RWPE1 (cell line): ENCODE data around the gene PPP3CA.

ENCODE experiments used
- CTCF ChIA-PET: fragments of 350-600 bp; sonication (Branson Sonifier 250); formaldehyde crosslinking; extraction: SDS; loops from one replicate; lab custom pipeline; 2021; lab: Yijun Ruan, JAX
- POLR2A ChIA-PET: fragments of 400-600 bp; formaldehyde crosslinking; extraction: SDS; loops from one replicate; lab custom pipeline; 2020; ENCODE audit warnings: antibody characterized with exemption; ENCODE audit not compliant: low non-redundant PET; lab: Yijun Ruan, JAX
- DNase-seq: peaks from one replicate; pipeline ENCODE4 v3.0.0; 2012; ENCODE audit warnings: low spot score
- H3K27ac ChIP-seq: fragments of 450-650 bp; 2 replicates; pipeline ENCODE4 v1.5.1; 2017
- CTCF ChIP-seq: fragments of 450-650 bp; conservative IDR thresholded peaks from 2 replicates; pipeline ENCODE4 v1.5.1; 2017; ENCODE audit warnings: low read depth, mild to moderate bottlenecking

PPP3CA gene

GRCh38 chr4:101066626-101067170 is 280.6 kb downstream of the PPP3CA start:
- ChIA-PET POLR2A (no interaction called here), CTCF (no interaction called here)
- no peak overlapping the region for H3K27ac ChIP-seq
- no peak for DNase-seq
- TF ChIP-seq CTCF: no peak

GRCh38 chr4:101065935-101066485 is 281.3 kb downstream of the PPP3CA start:
- no peak for DNase-seq
- TF ChIP-seq CTCF: no peak
- ChIA-PET POLR2A (no interaction called here), CTCF (no interaction called here)
- no peak overlapping the region for H3K27ac ChIP-seq

GRCh38 chr4:101065346-101065745 is 282.0 kb downstream of the PPP3CA start:
- DNase-seq: no peak
- H3K27ac ChIP-seq: no peak overlapping the region
- ChIA-PET POLR2A (no interaction called here), CTCF (interaction anchor here (0.6 kb wide), 1 partner anchor 23 kb away, joined by 3 read pairs; no protein-coding TSS in a partner anchor)
- TF ChIP-seq CTCF: no peak

- ChIA-PET CTCF (no interaction called here), POLR2A (no interaction called here)
- H3K27ac ChIP-seq: no peak overlapping the region
- no peak for DNase-seq
- TF ChIP-seq CTCF: no peak
These were observed 282.7 kb downstream of the PPP3CA start for GRCh38 chr4:101064541-101065180.

- no peak overlapping the region for H3K27ac ChIP-seq
- POLR2A ChIA-PET: no interaction called here
- TF ChIP-seq CTCF: no peak
- CTCF ChIA-PET: no interaction called here
- no peak for DNase-seq
These were observed 291.9 kb downstream of the PPP3CA start for GRCh38 chr4:101055392-101055791.

- no peak for DNase-seq
- H3K27ac ChIP-seq: no peak overlapping the region
- ChIA-PET POLR2A (no interaction called here), CTCF (interaction anchor here (0.6 kb wide), 1 partner anchor 423 kb away, joined by 3 read pairs; no protein-coding TSS in a partner anchor)
- no peak for TF ChIP-seq CTCF
These were observed 296.5 kb downstream of the PPP3CA start for GRCh38 chr4:101050837-101051205.
